Lower leg skin (tissue), 3 donors: ENCODE measurements around the gene SLC6A5.

Experiments
- POLR2A ChIP-seq, 2 donors: fragments of 450-650 bp; IDR thresholded peaks; one replicate each; pipeline ENCODE4 v1.6.1; 2016 to 2017; ENCODE audit warnings: antibody characterized with exemption in 2 of 2, mild to moderate bottlenecking in 1 of 2, moderate library complexity in 1 of 2
- TF ChIP-seq, protein P1 (sequence below), 3 donors: fragments of 450-650 bp; IDR thresholded peaks; one replicate each; pipeline ENCODE4 v1.5.1; 2016; ENCODE audit warnings: antibody characterized with exemption in 3 of 3, mild to moderate bottlenecking in 3 of 3, moderate library complexity in 2 of 3

DNA sequence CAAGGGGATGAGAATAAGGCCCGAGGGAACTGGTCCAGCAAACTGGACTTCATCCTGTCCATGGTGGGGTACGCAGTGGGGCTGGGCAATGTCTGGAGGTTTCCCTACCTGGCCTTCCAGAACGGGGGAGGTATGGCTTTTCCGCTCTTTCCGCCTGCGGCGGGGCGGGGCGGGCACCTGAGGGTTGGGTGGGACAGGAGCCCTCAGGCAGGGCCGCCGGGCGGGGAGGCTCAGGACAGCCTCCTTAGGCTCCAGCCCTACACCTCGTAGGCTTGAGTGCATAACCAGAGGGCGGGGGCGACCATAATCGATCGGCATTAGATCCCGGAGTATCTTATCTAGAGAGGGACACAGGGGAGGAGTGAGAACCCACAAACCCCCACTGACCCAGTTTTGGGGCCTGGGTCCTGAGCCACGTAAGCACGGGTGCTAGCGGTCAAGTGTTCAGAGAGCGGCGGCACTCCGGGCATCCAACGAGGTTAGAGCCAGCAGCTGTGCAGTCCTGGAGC is 4.9 kb downstream of the SLC6A5 start:
- TF ChIP-seq, protein P1, sequence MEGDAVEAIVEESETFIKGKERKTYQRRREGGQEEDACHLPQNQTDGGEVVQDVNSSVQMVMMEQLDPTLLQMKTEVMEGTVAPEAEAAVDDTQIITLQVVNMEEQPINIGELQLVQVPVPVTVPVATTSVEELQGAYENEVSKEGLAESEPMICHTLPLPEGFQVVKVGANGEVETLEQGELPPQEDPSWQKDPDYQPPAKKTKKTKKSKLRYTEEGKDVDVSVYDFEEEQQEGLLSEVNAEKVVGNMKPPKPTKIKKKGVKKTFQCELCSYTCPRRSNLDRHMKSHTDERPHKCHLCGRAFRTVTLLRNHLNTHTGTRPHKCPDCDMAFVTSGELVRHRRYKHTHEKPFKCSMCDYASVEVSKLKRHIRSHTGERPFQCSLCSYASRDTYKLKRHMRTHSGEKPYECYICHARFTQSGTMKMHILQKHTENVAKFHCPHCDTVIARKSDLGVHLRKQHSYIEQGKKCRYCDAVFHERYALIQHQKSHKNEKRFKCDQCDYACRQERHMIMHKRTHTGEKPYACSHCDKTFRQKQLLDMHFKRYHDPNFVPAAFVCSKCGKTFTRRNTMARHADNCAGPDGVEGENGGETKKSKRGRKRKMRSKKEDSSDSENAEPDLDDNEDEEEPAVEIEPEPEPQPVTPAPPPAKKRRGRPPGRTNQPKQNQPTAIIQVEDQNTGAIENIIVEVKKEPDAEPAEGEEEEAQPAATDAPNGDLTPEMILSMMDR (IDR thresholded peaks at IDR 0.05) = no peak
- TF ChIP-seq POLR2A (IDR thresholded peaks at IDR 0.05) = no peak
